Endothelial cell of umbilical vein (primary cell): Measurements from ENCODE around the gene MMS19. TPM values are rescaled to one million over a fixed set of nuclear protein-coding genes. Genes with fewer than 3 reads are reported as not detected.

Experiments used
- BruUV-seq: library from RNA; stranded (reverse); fragments of 400-500 nt; replicated peaks from 2 replicates; lab custom pipeline; 2021; lab: Mats Ljungman, UMichigan
- CTCF ChIA-PET: fragments of 300-600, 350-600 bp; sonication (Branson Sonifier 250); formaldehyde crosslinking; loops from one replicate; lab custom pipeline; 2021; ENCODE audit warnings: antibody characterized with exemption, inconsistent platforms; lab: Charles Lee
- POLR2A ChIA-PET: fragments of 300-600, 350-600 bp; sonication (Branson Sonifier 250); formaldehyde crosslinking; loops from one replicate; lab custom pipeline; 2021; ENCODE audit warnings: antibody characterized with exemption, inconsistent platforms; lab: Charles Lee
- DNase-seq: peaks from one replicate; pipeline ENCODE4 v3.0.0-alpha.2; 2011; ENCODE audit warnings: low read depth, low spot score
- FAIRE-seq: peaks from 2 replicates; lab custom pipeline; 2011; peaks lifted over from hg19 to GRCh38; lab: Jason Lieb, UNC
- H2AFZ ChIP-seq: 2 replicates; pipeline ENCODE4 v1.6.0; 2012; ENCODE audit warnings: low read depth, low read length, control low read depth, inconsistent platforms
- H3K27ac ChIP-seq: 2 replicates; pipeline ENCODE4 v1.5.1; 2011; ENCODE audit warnings: low read depth, mild to moderate bottlenecking, control low read depth, low read length, moderate library complexity; ENCODE audit not compliant: insufficient read depth
- H3K27me3 ChIP-seq, 2 experiments: 2 replicates each; pipeline versions ENCODE4 v1.6.0 to v1.6.1; 2011; ENCODE audit warnings: low read length in 2 of 2, mixed read lengths in 1 of 2; ENCODE audit not compliant: control insufficient read depth in 2 of 2, insufficient read depth in 2 of 2
- H3K36me3 ChIP-seq, 2 experiments: 2 replicates in 1 of 2; 3 replicates in 1 of 2; pipeline ENCODE4 v1.5.1; 2011; ENCODE audit warnings: low read length in 2 of 2, mild to moderate bottlenecking in 1 of 2, moderate library complexity in 1 of 2; ENCODE audit not compliant: control insufficient read depth in 2 of 2, insufficient read depth in 2 of 2; ENCODE audit errors: extremely low read depth in 1 of 2
- H3K4me1 ChIP-seq: 3 replicates; pipeline ENCODE4 v1.5.1; 2011; ENCODE audit warnings: mild to moderate bottlenecking, low read length; ENCODE audit not compliant: control insufficient read depth, insufficient read depth; ENCODE audit errors: extremely low read depth
- H3K4me2 ChIP-seq: 2 replicates; pipeline ENCODE4 v1.6.1; 2011; ENCODE audit warnings: low read length, control low read depth, mixed read lengths; ENCODE audit not compliant: insufficient read depth
- H3K4me3 ChIP-seq, 3 experiments: fragments of 200-600 bp in 1 of 3; sonication (generic), shearing (Covaris generic) in 1 of 3; replicated peaks in 1 of 3; 2 replicates each; pipeline ENCODE4 v1.5.1; 2011 to 2016; ENCODE audit warnings: control low read depth in 3 of 3, low read length in 3 of 3, mild to moderate bottlenecking in 2 of 3, inconsistent platforms in 1 of 3, low read depth in 1 of 3, moderate library complexity in 1 of 3; ENCODE audit not compliant: insufficient read depth in 1 of 3
- H3K79me2 ChIP-seq: 2 replicates; pipeline ENCODE4 v1.6.0; 2012; ENCODE audit warnings: low read length, inconsistent platforms; ENCODE audit not compliant: control insufficient read depth, insufficient read depth
- H3K9ac ChIP-seq: replicated peaks from 2 replicates; pipeline ENCODE3; 2011; ENCODE audit warnings: low read length, control low read depth; ENCODE audit not compliant: insufficient read depth; ENCODE audit errors: extremely low read depth
- H3K9me1 ChIP-seq: replicated peaks from 3 replicates; pipeline ENCODE4 v1.6.0; 2011; ENCODE audit warnings: mild to moderate bottlenecking, low read length; ENCODE audit not compliant: control insufficient read depth, insufficient read depth; ENCODE audit errors: extremely low read depth
- H3K9me3 ChIP-seq: replicated peaks from 2 replicates; pipeline ENCODE4 v1.5.1; 2012; ENCODE audit warnings: low read length, inconsistent platforms; ENCODE audit not compliant: control insufficient read depth, insufficient read depth
- H4K20me1 ChIP-seq: replicated peaks from 2 replicates; pipeline ENCODE3; 2011; ENCODE audit warnings: mild to moderate bottlenecking, low read length; ENCODE audit not compliant: control insufficient read depth, insufficient read depth; ENCODE audit errors: extremely low read depth
- CTCF ChIP-seq, 2 donors: IDR thresholded peaks; 1 replicate in 1 of 2; 2 replicates in 1 of 2; pipeline ENCODE4 v1.5.1; 2011; ENCODE audit warnings: low read length in 2 of 2, mild to moderate bottlenecking in 2 of 2, moderate library complexity in 2 of 2, control low read depth in 1 of 2, inconsistent platforms in 1 of 2, low read depth in 1 of 2; ENCODE audit not compliant: insufficient read depth in 1 of 2; ENCODE audit errors: extremely low read depth in 1 of 2
- POLR2AphosphoS5 ChIP-seq: IDR thresholded peaks from 2 replicates; pipeline ENCODE4 v1.6.1; 2012; ENCODE audit warnings: low read depth, mild to moderate bottlenecking, control low read depth, low read length, moderate library complexity; ENCODE audit not compliant: insufficient read depth
- dilution Hi-C: fragments of 300-500 bp; cut with MboI; formaldehyde crosslinking; loops from one replicate; pipeline ENCODE4 v1.15.0; 2019; ENCODE audit warnings: low sequenced_read_pairs; ENCODE audit not compliant: extremely low pct_ligation_motif_present
- intact Hi-C: fragments of 100-400 bp; cut with micrococcal nuclease; formaldehyde crosslinking; loops from one replicate; pipeline ENCODE4 v1.10.0; 2022
- polyA plus RNA-seq, 4 experiments: library from polyadenylated mRNA; depleted of rRNA in 3 of 4; stranded (reverse) in 3 of 4; unstranded in 1 of 4; fragments of >200 nt; gene quantifications; 2 replicates each; pipeline versions ENCODE4 v1.2.1 to v1.2.3, GENCODE V29; 2011 to 2012; ENCODE audit warnings: missing spikeins in 1 of 4
- total RNA-seq: library from RNA; stranded (reverse); gene quantifications from 2 replicates; pipeline ENCODE4 v1.2.3, GENCODE V29; 2021

Gene MMS19
- total and polyA plus RNA-seq, 2 donors (not counting 3 experiments of a cell fraction or from before 2014, with no cell fraction given), result 95.2 to 123 TPM

- DNase-seq (no peak), FAIRE-seq (peak; percentile 70)
- Histone ChIP-seq H3K4me3 (no peak overlapping the region), H3K9ac (no peak overlapping the region), H3K9me3 (no peaks in the 10 kb centered on the region), H3K79me2 (peaks cover 4% of the 10 kb centered on the region), H3K4me1 (peaks cover 53% of the 10 kb centered on the region), H3K4me2 (no peak overlapping the region), H3K36me3 (no peaks in the 10 kb centered on the region), H3K27ac (peak overlapping the region; percentile 99), H3K27me3 (no peaks in the 10 kb centered on the region), H2AFZ (no peak overlapping the region), H3K9me1 (no peaks in the 10 kb centered on the region), H4K20me1 (no peaks in the 10 kb centered on the region)
- dilution Hi-C loops, result no loop called here
- intact Hi-C loops, result no loop called here
- TF ChIP-seq CTCF (IDR thresholded peaks at IDR 0.05; ENCODE audit: extremely low read depth in 1 of 2, insufficient read depth in 1 of 2, low read depth in 1 of 2, low read length in 2 of 2) (peak in 1 of 2 donors; percentile 11), POLR2AphosphoS5 (no peak)
- no TSS peak for BruUV-seq
- ChIA-PET CTCF (interaction anchor here (0.6 to 6.6 kb wide), 7 partner anchors 10 to 72 kb away, joined by 3 to 93 read pairs (median 11); partner anchors contain the start of gene UBTD1), POLR2A (interaction anchor here (1.3 kb wide), 1 partner anchor 23 kb away, joined by 5 read pairs; no protein-coding TSS in a partner anchor)
Measured at GRCh38 chr10:97540669-97541500, 42.7 kb upstream of the MMS19 start.
